ENCODE measurements around the gene SOX18. TPM values are rescaled to one million over a fixed set of nuclear protein-coding genes. Genes with fewer than 3 reads are reported as not detected.

Gene SOX18
- polyA plus RNA-seq, 3 donors: not detected

GRCh38 chr20:64095455-64095854 is 46.0 kb upstream of the SOX18 start:
- peaks cover 6% of the 10 kb centered on the region for H3K4me1 Mint-ChIP-seq
- no peak overlapping the region for H3K4me3 Mint-ChIP-seq
- Histone ChIP-seq H2AFZ (ENCODE audit: insufficient read depth, low read depth, low read length, poor library complexity, severe bottlenecking) (no peak overlapping the region), H3K36me3 (replicated peaks in 1 of 2; ENCODE audit: control insufficient read depth in 1 of 2, insufficient read depth in 2 of 2, low read length in 2 of 2) (peaks cover 41 to 50% of the 10 kb centered on the region in 2 donors), H4K20me1 (ENCODE audit: insufficient read depth, low read length) (peaks cover 23% of the 10 kb centered on the region), H3K9me3 (replicated peaks in 1 of 2; ENCODE audit: control insufficient read depth in 1 of 2, insufficient read depth in 1 of 2, low read length in 2 of 2) (no peaks in the 10 kb centered on the region), H3K4me1 (ENCODE audit: control insufficient read depth in 1 of 2, insufficient read depth in 2 of 2, low read length in 2 of 2) (no peaks in the 10 kb centered on the region), H3K27me3 (ENCODE audit: control insufficient read depth in 2 of 2, insufficient read depth in 2 of 2, low read length in 2 of 2) (peaks cover 0 to 3% of the 10 kb centered on the region in 2 donors), H3K27ac (ENCODE audit: low read depth in 1 of 2, low read length in 2 of 2) (no peak overlapping the region), H3K4me3 (replicated peaks in 1 of 3; ENCODE audit: low read depth in 2 of 3, low read length in 3 of 3) (no peak overlapping the region), H3K79me2 (ENCODE audit: insufficient read depth, low read length) (no peaks in the 10 kb centered on the region), H3K9ac (ENCODE audit: insufficient read depth, low read length, poor library complexity, severe bottlenecking) (no peak overlapping the region), H3K4me2 (replicated peaks; ENCODE audit: extremely low read depth, low read length, poor library complexity, severe bottlenecking) (no peak overlapping the region)
- peaks cover 2 to 10% (median 5%) of the 10 kb centered on the region in 7 donors for H3K9me3 Mint-ChIP-seq
- intact Hi-C loops (cut with micrococcal nuclease): no loop called here
- no peak for TF ChIP-seq CTCF (IDR thresholded peaks at IDR 0.05)
- no peak for DNase-seq
- H3K27me3 Mint-ChIP-seq (ENCODE audit: low read depth in 3 of 3): peaks cover 0 to 2% (median 0%) of the 10 kb centered on the region in 3 donors
- peaks cover 42% of the 10 kb centered on the region in 2 donors for H3K36me3 Mint-ChIP-seq
- no peak overlapping the region for H3K27ac Mint-ChIP-seq
- 100% methylated on average over 1 of the region's 4 CpGs for WGBS (ENCODE audit: insufficient coverage)

GRCh38 chr20:64093013-64093503 is 43.6 kb upstream of the SOX18 start:
- H3K79me2 ChIP-seq (ENCODE audit: insufficient read depth, low read length): no peaks in the 10 kb centered on the region
- Mint-ChIP-seq H3K27me3 (ENCODE audit: low read depth in 3 of 3) (peaks cover 0 to 3% (median 0%) of the 10 kb centered on the region in 3 donors), H3K36me3 (peaks cover 19 to 22% of the 10 kb centered on the region in 2 donors), H3K9me3 (peaks cover 2 to 10% (median 5%) of the 10 kb centered on the region in 7 donors), H3K4me3 (no peak overlapping the region), H3K27ac (no peak overlapping the region), H3K4me1 (peaks cover 6% of the 10 kb centered on the region)
- H3K4me3 ChIP-seq (replicated peaks in 1 of 3; ENCODE audit: low read depth in 2 of 3, low read length in 3 of 3): no peak overlapping the region
- peaks cover 41% of the 10 kb centered on the region for H4K20me1 ChIP-seq (ENCODE audit: insufficient read depth, low read length)
- peaks cover 20 to 26% of the 10 kb centered on the region in 2 donors for H3K36me3 ChIP-seq (replicated peaks in 1 of 2; ENCODE audit: control insufficient read depth in 1 of 2, insufficient read depth in 2 of 2, low read length in 2 of 2)
- no peak for TF ChIP-seq CTCF (IDR thresholded peaks at IDR 0.05)
- intact Hi-C loops (cut with micrococcal nuclease): no loop called here
- WGBS (ENCODE audit: insufficient coverage): 100% methylated on average over 3 of the region's 9 CpGs
- H3K4me2 ChIP-seq (replicated peaks; ENCODE audit: extremely low read depth, low read length, poor library complexity, severe bottlenecking): no peak overlapping the region
- H3K4me1 ChIP-seq (ENCODE audit: control insufficient read depth in 1 of 2, insufficient read depth in 2 of 2, low read length in 2 of 2): no peaks in the 10 kb centered on the region
- H3K27ac ChIP-seq (ENCODE audit: low read depth in 1 of 2, low read length in 2 of 2): no peak overlapping the region
- H3K9me3 ChIP-seq (replicated peaks in 1 of 2; ENCODE audit: control insufficient read depth in 1 of 2, insufficient read depth in 1 of 2, low read length in 2 of 2): no peaks in the 10 kb centered on the region
- no peaks in the 10 kb centered on the region for H3K27me3 ChIP-seq (ENCODE audit: control insufficient read depth in 2 of 2, insufficient read depth in 2 of 2, low read length in 2 of 2)
- H2AFZ ChIP-seq (ENCODE audit: insufficient read depth, low read depth, low read length, poor library complexity, severe bottlenecking): no peak overlapping the region
- DNase-seq: no peak
- no peak overlapping the region for H3K9ac ChIP-seq (ENCODE audit: insufficient read depth, low read length, poor library complexity, severe bottlenecking)

All from CD14-positive monocyte (primary cell).